HG03442 (cell line): ENCODE measurements around the gene ADGRG1.

ENCODE experiments used
- ATAC-seq: cut with Tn5 transposase; IDR thresholded peaks from one replicate; pipeline ENCODE4 v1.9.1; 2021; ENCODE audit warnings: mild to moderate bottlenecking, moderate library complexity; ENCODE audit not compliant: unreplicated experiment

ADGRG1 gene

GRCh38 chr16:57714047-57714446 lies 85.6 kb downstream of the ADGRG1 start:
- ATAC-seq, result no peak
